Cardiac fibroblast (primary cell): ENCODE data around the gene SEMA4D.

Experiments used
- DNase-seq, 2 donors: peaks; one replicate each; pipeline versions ENCODE4 v3.0.0 to v3.0.0-alpha.2; 2010; ENCODE audit warnings: low read depth in 2 of 2
- H3K4me3 ChIP-seq, 2 donors: replicated peaks in 1 of 2; 1 replicate in 1 of 2; 2 replicates in 1 of 2; pipeline ENCODE4 v1.5.1; 2011; ENCODE audit warnings: low read depth in 2 of 2, low read length in 2 of 2, mild to moderate bottlenecking in 2 of 2, moderate library complexity in 1 of 2
- TF ChIP-seq, protein P1 (sequence below): IDR thresholded peaks from one replicate; pipeline ENCODE4 v1.5.1; 2011; ENCODE audit warnings: low read depth, mild to moderate bottlenecking, low read length, inconsistent platforms

Gene SEMA4D

DNA sequence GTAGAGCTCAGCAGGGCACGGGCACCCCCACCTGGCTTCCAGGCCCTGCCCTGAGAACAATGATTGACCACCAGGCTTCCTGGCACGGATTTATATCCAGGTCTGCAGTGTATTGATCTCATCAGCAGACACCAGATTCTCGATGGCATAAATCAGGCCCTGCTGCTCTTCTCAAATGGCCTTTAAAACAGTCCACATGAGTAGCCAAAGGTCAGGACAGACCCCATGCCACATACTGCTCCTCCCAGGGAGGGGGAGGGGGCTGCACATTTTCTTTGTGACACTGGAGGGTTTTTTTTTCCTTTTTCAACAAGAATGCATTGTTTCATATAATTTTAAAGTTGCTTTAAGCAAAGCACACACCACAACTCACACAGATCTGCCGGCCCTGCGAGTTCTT lies 85.4 kb downstream of the SEMA4D start:
- TF ChIP-seq, protein P1, sequence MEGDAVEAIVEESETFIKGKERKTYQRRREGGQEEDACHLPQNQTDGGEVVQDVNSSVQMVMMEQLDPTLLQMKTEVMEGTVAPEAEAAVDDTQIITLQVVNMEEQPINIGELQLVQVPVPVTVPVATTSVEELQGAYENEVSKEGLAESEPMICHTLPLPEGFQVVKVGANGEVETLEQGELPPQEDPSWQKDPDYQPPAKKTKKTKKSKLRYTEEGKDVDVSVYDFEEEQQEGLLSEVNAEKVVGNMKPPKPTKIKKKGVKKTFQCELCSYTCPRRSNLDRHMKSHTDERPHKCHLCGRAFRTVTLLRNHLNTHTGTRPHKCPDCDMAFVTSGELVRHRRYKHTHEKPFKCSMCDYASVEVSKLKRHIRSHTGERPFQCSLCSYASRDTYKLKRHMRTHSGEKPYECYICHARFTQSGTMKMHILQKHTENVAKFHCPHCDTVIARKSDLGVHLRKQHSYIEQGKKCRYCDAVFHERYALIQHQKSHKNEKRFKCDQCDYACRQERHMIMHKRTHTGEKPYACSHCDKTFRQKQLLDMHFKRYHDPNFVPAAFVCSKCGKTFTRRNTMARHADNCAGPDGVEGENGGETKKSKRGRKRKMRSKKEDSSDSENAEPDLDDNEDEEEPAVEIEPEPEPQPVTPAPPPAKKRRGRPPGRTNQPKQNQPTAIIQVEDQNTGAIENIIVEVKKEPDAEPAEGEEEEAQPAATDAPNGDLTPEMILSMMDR, result no peak
- DNase-seq, result no peak
- no peak overlapping the region for H3K4me3 ChIP-seq

DNA sequence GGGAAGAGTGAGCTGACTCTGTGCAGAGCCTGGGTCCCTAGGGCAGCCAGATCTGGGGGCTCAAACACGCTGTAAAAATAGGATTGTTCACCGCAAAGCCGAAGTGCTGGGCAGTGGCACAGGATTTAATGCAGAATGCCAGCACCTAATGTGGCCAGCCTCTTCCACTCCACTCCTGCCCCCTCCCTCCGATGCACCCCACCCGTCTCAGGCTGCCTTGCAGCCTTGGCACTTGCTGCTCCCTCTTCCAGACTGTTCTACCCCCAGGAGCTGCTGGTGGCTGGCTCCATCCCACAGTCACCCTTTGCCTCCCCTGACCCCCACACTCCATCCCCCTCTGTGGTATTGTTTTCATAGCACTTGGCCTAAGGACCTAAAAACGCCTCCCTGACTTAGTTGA lies 86.2 kb downstream of the SEMA4D start:
- TF ChIP-seq, protein P1, result no peak
- H3K4me3 ChIP-seq, result no peak overlapping the region
- DNase-seq, result no peak

DNA sequence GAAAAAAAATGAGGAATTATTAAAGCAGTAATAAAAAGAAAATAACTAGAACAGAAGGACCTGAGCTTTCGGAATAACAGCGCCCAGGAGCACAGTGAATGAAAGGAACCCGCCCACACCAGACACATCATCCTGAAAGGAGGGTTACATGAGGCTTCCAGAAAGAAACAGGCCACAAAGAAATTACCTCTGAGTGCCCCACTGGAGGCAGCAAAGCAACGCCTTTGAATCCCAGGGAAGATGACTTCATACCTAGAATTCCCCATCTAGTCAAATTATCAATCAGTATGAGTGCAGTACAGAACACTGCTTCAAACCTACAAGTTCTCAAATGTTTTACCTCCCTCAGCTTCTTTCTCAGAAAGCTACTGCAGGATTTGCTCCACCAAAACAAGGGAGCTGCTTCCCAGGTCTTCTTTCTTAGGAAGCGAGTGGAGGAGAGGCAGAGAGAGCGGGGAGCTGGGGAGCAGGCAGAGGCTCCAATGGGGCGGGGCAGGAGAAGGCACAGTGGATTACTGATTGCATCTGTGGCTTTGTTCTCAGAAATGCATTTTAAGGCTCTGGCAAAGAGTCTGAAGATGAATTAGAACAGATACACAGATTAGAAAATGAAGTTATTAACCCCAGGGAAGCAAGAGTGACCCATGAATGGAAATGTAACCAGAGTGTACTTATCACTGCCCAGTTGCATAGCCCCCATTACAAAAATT lies 87.1 kb downstream of the SEMA4D start:
- no peak overlapping the region for H3K4me3 ChIP-seq
- TF ChIP-seq, protein P1, result no peak
- DNase-seq, result no peak

DNA sequence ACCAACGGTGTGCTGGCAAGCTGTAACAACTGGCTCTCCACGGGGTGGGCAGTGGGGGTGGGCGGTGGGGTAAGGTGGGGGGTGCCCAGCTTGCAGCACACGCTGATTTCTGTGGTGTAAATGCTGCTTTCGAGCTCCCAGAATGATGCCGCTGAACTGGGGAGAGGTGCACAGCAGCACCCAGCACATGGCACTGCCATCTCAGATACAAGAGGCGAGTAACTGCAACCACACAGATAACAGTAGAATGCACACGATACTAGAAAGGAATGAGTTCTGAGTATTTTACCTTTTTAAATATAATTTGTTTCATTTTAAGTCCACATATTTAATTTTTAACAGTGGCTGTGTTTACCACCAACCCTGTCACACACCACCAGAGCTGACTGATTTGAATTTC lies 87.9 kb downstream of the SEMA4D start:
- no peak for DNase-seq
- TF ChIP-seq, protein P1, result no peak
- H3K4me3 ChIP-seq, result no peak overlapping the region

DNA sequence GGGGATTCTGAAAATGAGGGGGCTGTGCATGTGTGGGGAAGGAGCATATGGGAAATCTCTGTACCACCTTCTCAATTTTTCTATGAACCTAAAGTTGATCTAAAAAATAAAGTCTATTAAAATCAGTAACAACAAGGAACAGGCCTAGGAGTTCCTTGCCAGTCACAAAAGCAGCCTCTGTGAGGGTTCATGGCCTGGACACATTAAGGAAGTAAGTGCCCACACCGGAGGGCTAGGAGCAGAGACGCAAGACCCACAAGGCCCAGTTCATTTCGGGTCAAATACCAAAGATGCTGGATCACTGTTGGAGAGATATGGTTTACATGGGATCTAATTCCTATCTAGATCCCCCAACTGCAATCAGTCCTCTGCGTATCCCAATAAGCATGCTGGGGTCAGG lies 88.4 kb downstream of the SEMA4D start:
- H3K4me3 ChIP-seq, result no peak overlapping the region
- TF ChIP-seq, protein P1, result no peak
- no peak for DNase-seq

DNA sequence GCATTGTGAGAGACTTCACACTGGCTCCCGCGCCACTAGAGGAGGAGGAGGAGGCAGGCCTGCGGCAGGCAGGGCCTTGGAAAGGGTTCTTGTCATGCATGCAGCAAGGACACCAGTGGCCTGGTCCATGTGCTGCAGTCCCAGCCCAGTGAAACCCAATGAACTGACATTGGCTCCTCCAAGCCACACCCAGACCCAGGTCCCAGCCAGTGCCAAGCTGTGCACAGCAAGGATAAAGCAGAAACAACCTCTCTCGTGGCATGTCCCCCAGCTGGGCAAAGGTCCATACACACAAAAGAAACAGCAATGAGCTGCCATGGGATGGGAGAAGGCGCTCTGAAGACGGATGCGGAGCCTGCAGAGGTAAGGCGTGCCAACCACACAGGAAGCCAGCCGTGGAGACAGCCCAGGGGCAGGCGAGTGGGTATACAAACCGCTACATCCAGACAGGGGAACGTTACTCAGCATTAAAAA lies 89.2 kb downstream of the SEMA4D start:
- no peak overlapping the region for H3K4me3 ChIP-seq
- TF ChIP-seq, protein P1, result no peak
- no peak for DNase-seq

DNA sequence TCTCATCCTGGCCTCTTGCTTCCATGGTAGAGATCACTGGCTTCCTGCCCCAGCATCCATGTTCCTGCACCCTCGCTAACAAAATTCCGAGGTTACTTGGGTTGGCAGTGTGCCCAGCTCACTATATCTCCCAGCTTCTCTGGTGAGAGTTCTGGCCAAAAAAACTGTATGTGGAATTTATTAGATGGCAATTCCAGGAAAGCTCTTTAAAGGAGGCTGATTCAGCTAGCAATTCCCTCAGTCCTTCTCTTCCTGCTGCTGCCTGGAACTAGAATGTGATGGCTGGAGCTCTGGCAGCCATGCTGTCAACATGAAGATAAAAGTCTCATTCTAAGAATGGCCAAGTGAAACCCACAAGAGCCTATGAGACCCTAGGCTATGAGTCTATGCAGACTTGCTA lies 90.8 kb downstream of the SEMA4D start:
- peak in 1 of 2 donors; percentile 40 for DNase-seq
- H3K4me3 ChIP-seq, result no peak overlapping the region
- TF ChIP-seq, protein P1, result no peak
